ENCODE results near the gene CT45A7.
"Not testable (repeated sequence)": the region's sequence is repeated elsewhere in the genome, so short reads cannot be mapped to it uniquely, and the experiment has no call there.

CT45A7 gene, protein sequence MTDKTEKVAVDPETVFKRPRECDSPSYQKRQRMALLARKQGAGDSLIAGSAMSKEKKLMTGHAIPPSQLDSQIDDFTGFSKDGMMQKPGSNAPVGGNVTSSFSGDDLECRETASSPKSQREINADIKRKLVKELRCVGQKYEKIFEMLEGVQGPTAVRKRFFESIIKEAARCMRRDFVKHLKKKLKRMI
- total RNA-seq = 0 reads per million in 9 experiments

DNA sequence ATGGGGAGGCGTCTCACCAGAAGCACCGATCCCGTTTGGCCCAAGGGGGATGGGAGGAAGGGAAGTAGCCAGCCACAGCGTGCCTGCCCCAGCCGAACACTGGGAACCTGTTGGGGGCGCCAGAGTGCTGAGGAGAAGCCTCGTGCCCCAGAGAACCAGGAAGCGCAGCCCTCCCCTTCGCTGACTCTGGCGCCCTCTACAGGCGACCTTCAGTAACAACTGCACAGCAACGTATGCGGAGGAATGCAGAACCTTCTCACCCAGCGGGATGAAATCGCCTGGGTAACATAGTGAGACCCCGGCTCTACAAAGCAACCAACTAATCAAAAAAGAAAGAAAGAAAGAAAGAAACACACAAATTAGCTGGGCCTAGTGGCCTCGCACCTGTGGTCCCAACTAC is at the start of gene CT45A7:
Gene CT45A7 (minus strand): TSS at position 101 of the 400 bp plus-strand sequence. CDS start 3,747 bp downstream, outside the sequence.
- not testable (repeated sequence) for H3K9me3 Mint-ChIP-seq; ATAC-seq (replicated peaks); H3K27ac Mint-ChIP-seq; H3K4me3 Mint-ChIP-seq; H3K4me1 Mint-ChIP-seq (ENCODE audit: low read depth in 2 of 2); DNase-seq; H3K27me3 Mint-ChIP-seq; H3K36me3 Mint-ChIP-seq (ENCODE audit: insufficient read depth)

DNA sequence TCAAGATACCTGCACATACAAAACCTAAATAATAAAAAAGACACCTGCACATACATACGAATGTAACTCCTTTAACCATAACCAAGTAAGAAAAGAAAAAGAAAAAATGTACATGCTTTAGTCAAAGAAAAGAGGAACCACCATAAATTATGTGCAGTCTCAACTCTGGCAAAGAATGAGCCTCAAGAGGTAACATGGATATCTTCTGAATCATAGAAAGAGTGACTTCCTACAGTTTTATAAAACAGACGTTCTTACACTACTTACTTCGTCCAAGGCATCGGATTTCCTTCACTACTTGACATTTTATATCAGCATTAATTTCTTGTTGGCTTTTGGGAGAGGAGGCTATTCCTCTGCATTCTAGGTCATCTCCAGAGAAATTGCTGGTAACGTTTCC is 45.7 kb upstream of the CT45A7 start:
- DNase-seq; ATAC-seq (replicated peaks); H3K4me3 Mint-ChIP-seq; H3K27ac Mint-ChIP-seq; H3K36me3 Mint-ChIP-seq (ENCODE audit: insufficient read depth); H3K27me3 Mint-ChIP-seq; H3K4me1 Mint-ChIP-seq (ENCODE audit: low read depth in 2 of 2); H3K9me3 Mint-ChIP-seq: not testable (repeated sequence)

DNA sequence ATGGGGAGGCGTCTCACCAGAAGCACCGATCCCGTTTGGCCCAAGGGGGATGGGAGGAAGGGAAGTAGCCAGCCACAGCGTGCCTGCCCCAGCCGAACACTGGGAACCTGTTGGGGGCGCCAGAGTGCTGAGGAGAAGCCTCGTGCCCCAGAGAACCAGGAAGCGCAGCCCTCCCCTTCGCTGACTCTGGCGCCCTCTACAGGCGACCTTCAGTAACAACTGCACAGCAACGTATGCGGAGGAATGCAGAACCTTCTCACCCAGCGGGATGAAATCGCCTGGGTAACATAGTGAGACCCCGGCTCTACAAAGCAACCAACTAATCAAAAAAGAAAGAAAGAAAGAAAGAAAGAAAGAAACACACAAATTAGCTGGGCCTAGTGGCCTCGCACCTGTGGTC is 34.6 kb upstream of the CT45A7 start, which contains the start of gene CT45A9:
Gene CT45A9 (minus strand): TSS at position 101 of the 400 bp plus-strand sequence. CDS start 3,751 bp downstream, outside the sequence.
- not testable (repeated sequence) for ATAC-seq (replicated peaks); DNase-seq; H3K4me3 Mint-ChIP-seq; H3K27ac Mint-ChIP-seq; H3K27me3 Mint-ChIP-seq; H3K36me3 Mint-ChIP-seq (ENCODE audit: insufficient read depth); H3K9me3 Mint-ChIP-seq; H3K4me1 Mint-ChIP-seq (ENCODE audit: low read depth in 2 of 2)

DNA sequence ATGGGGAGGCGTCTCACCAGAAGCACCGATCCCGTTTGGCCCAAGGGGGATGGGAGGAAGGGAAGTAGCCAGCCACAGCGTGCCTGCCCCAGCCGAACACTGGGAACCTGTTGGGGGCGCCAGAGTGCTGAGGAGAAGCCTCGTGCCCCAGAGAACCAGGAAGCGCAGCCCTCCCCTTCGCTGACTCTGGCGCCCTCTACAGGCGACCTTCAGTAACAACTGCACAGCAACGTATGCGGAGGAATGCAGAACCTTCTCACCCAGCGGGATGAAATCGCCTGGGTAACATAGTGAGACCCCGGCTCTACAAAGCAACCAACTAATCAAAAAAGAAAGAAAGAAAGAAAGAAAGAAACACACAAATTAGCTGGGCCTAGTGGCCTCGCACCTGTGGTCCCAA is 17.4 kb upstream of the CT45A7 start, which contains the start of gene CT45A8:
Gene CT45A8 (minus strand): TSS at position 101 of the 400 bp plus-strand sequence. CDS start 3,755 bp downstream, outside the sequence.
- not testable (repeated sequence) for DNase-seq; H3K9me3 Mint-ChIP-seq; H3K36me3 Mint-ChIP-seq (ENCODE audit: insufficient read depth); H3K4me3 Mint-ChIP-seq; ATAC-seq (replicated peaks); H3K27me3 Mint-ChIP-seq; H3K27ac Mint-ChIP-seq; H3K4me1 Mint-ChIP-seq (ENCODE audit: low read depth in 2 of 2)

DNA sequence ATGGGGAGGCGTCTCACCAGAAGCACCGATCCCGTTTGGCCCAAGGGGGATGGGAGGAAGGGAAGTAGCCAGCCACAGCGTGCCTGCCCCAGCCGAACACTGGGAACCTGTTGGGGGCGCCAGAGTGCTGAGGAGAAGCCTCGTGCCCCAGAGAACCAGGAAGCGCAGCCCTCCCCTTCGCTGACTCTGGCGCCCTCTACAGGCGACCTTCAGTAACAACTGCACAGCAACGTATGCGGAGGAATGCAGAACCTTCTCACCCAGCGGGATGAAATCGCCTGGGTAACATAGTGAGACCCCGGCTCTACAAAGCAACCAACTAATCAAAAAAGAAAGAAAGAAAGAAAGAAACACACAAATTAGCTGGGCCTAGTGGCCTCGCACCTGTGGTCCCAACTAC is 17.2 kb downstream of the CT45A7 start, which contains the start of gene CT45A2:
Gene CT45A2 (minus strand): TSS at position 101 of the 400 bp plus-strand sequence. CDS start 3,747 bp downstream, outside the sequence.
- not testable (repeated sequence) for H3K27ac Mint-ChIP-seq; H3K27me3 Mint-ChIP-seq; ATAC-seq (replicated peaks); H3K4me3 Mint-ChIP-seq; H3K4me1 Mint-ChIP-seq (ENCODE audit: low read depth in 2 of 2); H3K36me3 Mint-ChIP-seq (ENCODE audit: insufficient read depth); DNase-seq; H3K9me3 Mint-ChIP-seq

DNA sequence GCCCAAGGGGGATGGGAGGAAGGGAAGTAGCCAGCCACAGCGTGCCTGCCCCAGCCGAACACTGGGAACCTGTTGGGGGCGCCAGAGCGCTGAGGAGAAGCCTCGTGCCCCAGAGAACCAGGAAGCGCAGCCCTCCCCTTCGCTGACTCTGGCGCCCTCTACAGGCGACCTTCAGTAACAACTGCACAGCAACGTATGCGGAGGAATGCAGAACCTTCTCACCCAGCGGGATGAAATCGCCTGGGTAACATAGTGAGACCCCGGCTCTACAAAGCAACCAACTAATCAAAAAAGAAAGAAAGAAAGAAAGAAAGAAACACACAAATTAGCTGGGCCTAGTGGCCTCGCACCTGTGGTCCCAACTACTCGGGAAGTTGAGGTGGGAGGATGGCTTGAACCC is 34.4 kb downstream of the CT45A7 start, which contains the start of gene CT45A6:
Gene CT45A6 (minus strand): TSS at position 101 of the 400 bp plus-strand sequence. CDS start 3,794 bp downstream, outside the sequence.
- not testable (repeated sequence) for H3K4me1 Mint-ChIP-seq (ENCODE audit: low read depth in 2 of 2); H3K36me3 Mint-ChIP-seq (ENCODE audit: insufficient read depth); DNase-seq; H3K27me3 Mint-ChIP-seq; H3K9me3 Mint-ChIP-seq; H3K4me3 Mint-ChIP-seq; ATAC-seq (replicated peaks); H3K27ac Mint-ChIP-seq

DNA sequence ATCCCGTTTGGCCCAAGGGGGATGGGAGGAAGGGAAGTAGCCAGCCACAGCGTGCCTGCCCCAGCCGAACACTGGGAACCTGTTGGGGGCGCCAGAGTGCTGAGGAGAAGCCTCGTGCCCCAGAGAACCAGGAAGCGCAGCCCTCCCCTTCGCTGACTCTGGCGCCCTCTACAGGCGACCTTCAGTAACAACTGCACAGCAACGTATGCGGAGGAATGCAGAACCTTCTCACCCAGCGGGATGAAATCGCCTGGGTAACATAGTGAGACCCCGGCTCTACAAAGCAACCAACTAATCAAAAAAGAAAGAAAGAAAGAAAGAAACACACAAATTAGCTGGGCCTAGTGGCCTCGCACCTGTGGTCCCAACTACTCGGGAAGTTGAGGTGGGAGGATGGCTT is 51.7 kb downstream of the CT45A7 start, which contains the start of gene CT45A5:
Gene CT45A5 (minus strand): TSS at position 101 of the 400 bp plus-strand sequence. CDS start 3,774 bp downstream, outside the sequence.
- H3K4me3 Mint-ChIP-seq; ATAC-seq (replicated peaks); H3K27ac Mint-ChIP-seq; DNase-seq; H3K36me3 Mint-ChIP-seq (ENCODE audit: insufficient read depth); H3K27me3 Mint-ChIP-seq; H3K4me1 Mint-ChIP-seq (ENCODE audit: low read depth in 2 of 2); H3K9me3 Mint-ChIP-seq: not testable (repeated sequence)

All from effector memory CD8-positive, alpha-beta T cell (primary cell).